NCI-H345 treated with DMSO at 0.1 percent for 48 hours (cell line): Measurements from ENCODE around the gene GIMAP5.

ENCODE experiments used
- DNase-seq: peaks from one replicate; lab custom pipeline; 2025; ENCODE audit not compliant: unreplicated experiment; lab: John Stamatoyannopoulos, UW

The GIMAP5 gene

DNA sequence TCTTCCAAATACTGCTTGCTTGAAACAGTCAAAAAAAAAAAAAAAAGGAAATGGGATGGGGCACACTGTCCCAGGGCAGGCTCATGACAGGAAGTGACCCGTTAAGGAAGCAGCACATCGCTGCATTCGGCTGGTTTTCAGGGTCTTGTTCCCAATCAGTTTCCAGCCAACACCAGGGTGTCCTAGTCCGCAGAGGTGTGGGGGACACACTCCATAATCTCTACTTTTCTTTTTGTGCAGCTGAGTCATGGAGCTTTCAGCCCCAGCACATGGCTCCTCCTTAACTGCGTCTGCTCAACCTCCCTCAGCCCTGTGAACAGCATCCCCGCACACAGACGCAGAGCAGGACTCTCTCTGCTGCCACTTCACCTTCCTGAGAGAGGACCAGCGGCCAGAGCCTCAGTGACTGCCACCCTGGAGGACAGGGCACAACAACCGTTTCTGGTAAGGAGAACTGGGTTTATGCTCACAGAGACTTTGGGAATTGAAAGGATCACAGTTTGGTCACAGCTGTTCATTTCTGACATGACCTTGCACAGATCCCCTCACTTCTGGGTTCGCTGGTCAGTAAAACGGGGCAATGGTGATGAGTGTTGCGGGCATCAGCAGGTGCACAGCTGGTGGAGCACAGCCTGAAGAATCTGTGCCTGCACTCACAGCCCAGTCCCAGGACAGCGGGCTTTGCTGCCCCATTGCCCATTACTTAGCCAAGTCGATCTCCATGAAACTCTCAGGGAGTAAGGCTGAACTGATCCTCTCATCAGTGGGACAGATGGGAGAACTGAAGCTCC is at the start of gene GIMAP5:
GIMAP5 (plus strand) TSS at position 154 of the 791 bp plus-strand sequence. CDS start 3,467 bp downstream, outside the sequence.
- DNase-seq = no peak

DNA sequence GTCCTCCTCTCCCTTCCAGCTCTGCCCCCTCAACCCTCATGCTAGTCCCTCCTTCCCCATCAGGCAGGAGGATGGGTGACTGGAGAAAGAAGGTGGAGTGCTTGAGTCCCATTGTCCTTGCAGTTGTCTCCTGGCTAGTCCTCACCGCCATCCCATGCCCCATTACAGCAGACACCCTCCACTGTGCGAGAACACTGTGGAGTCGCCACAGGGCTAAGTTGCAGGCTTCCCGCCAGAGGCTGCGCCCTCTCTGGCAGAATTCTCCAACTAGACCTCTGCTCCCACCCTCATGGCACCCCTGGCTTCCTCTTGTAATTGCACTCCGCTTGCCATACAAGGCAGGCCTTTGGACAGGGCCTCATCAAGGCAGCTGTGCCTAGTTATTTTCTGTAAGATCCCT is 48.6 kb upstream of the GIMAP5 start:
- DNase-seq = no peak

DNA sequence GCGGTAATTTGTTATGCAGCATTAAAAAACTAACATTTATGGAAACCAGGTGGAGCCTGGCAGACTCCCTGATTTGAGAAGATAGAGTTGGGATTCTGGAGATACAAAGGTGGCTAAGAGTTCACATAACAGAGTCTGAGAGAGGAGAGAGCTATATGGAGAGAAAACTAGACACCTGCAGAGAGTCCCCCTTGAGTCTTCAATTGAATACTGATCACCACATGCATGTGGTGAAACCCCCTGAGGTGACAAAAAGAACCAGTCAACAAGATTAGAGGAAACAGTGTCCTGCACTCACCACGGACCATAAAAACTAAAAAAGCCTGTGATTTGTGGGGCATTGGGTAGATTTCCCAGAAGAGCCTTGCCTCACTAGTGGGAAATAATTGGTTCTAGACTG is 41.6 kb upstream of the GIMAP5 start:
- DNase-seq = peak; percentile 51

DNA sequence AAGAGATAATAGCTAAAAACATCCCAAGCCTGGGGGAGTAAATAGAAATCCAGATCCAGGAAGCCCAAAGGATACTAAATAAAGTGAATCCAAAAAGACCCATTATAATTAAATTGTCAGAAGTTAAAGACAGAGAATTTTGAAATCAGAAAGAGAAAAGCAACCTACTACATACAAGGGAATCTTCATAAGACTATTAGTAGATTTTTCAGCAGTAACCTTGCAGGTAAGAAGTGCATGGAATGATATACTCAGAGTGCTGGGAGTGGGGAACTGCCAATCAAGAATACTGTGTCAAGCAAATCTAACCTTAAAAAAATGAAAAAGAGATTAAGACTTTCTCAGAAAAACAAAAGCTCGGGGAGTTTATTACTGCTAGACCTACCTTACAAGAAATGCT is 34.0 kb upstream of the GIMAP5 start:
- no peak for DNase-seq

DNA sequence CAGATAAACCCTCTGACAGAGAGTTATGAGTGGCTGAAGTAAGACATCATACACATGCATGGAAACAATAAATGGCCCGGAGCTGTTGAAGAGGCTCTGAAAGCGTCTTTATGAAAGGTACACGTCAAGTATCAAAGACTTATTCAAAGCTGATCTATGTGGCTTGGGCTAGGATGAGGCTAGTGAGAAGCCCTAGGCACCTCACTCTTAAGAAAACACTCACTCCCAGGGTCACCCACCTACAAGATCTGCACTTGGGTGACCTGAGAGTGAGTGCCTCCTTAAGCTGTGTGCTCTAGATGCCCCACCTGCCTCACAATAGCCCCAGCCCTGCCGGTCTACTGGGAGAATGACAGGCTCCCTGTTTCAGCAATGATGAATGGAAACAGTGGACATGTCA is 21.9 kb upstream of the GIMAP5 start:
- DNase-seq = no peak

DNA sequence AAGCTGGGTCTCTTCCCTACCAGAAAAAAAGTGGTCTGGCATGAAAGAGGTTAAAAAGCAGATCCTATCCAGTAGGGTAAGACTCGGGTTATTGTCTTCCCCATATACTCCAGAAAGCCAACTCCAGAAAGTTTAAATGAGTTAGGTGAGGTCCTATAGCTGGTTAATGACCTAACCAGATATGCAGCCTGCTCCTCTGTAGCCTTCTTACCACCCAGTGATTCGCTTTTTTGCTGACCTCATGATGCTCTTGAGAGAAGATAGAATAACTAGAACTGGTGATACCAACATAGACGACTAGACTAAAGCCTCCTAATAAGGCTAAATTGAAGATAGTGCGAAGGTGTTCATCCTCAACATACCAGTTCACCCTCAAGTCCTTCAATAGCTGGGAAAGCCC is 21.5 kb upstream of the GIMAP5 start:
- no peak for DNase-seq

DNA sequence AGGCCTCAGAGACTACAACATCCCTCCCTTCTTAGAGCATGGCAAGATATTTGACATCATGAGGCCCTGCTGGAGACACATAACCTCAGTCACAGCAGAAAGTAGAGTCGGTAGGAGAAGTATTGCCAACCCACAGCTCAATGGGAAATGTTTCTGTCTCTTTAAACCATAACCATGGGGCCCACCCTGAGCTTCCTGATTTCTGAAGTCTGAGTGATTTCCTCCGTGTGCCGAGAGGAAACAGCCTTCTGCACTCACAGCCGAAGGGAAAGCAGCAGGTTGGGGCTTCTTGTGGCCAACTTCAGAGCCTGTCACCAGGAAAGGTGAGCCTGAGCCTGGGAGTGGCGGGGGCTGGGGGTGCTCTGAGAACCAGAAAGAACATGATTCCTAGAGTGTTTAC is 20.9 kb upstream of the GIMAP5 start, which contains the start of gene GIMAP1:
GIMAP1 (plus strand) TSS at position 246 of the 400 bp plus-strand sequence. CDS start 2,435 bp downstream, outside the sequence.
- DNase-seq = no peak

DNA sequence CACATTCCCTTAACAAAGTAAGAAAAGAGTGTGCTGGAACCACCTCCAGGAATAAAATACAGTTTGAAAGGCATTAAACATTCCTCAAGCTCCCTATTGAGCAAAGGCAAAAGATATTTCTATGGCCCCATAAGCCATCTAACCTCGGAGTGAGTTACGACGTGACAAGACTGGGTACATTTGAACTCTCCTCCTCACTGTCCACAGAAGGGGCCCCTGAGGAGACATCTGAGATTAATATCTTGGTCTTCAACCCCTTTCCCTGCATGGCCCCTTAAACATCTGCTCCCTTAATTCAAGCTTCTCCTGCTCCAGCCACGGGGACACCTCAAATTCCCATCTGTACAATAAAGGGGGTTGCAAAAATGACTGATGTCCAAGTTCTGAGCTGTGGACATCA is 20.3 kb upstream of the GIMAP5 start:
- no peak for DNase-seq

DNA sequence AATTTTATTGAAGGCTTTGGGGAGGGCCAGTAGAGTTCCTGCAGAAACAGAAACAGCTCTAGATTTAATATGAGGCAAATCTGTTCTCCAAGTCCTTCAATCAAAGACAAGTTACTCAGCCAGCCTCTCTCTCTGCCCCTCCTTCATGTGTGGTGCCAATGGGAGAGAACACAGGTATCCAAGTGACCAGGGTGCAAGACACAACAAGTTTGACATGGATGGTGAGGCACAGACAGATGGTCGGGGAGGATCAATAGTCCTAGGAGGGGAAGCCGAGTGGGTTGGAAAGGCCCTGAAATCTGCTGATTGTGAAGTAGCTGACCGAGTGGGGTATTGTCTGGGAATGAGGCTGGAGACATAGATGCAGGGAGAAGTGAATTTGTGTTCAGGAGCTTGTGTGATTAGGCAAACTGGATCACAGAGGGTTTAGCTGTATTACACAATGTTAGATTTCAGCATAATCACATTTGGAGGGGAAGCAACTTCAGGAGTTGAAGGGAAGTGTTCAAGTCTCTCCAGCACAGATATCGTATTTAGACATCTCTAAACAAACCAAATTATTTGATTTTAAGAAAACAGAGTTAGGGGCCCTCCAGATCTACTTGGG is 19.3 kb upstream of the GIMAP5 start:
- no peak for DNase-seq

DNA sequence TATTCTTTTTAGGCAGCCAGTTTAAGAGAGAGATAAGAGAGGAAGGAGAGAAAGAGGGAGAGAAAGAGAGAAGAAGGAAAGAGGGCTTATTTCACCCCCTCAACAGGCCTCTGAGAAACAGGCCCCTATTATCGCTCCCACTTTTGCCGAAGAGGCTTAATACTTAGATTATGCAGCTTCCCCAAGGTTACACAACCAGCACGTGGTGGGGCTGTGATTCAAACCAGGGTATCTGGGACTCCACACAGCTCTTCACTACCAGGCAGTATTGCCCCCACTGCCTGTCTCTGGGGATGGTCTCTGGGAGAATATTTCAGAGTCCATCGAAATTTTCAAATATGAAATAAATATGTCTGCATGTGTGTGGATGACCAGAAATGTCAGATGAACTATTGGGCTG is 17.8 kb upstream of the GIMAP5 start:
- DNase-seq = no peak

DNA sequence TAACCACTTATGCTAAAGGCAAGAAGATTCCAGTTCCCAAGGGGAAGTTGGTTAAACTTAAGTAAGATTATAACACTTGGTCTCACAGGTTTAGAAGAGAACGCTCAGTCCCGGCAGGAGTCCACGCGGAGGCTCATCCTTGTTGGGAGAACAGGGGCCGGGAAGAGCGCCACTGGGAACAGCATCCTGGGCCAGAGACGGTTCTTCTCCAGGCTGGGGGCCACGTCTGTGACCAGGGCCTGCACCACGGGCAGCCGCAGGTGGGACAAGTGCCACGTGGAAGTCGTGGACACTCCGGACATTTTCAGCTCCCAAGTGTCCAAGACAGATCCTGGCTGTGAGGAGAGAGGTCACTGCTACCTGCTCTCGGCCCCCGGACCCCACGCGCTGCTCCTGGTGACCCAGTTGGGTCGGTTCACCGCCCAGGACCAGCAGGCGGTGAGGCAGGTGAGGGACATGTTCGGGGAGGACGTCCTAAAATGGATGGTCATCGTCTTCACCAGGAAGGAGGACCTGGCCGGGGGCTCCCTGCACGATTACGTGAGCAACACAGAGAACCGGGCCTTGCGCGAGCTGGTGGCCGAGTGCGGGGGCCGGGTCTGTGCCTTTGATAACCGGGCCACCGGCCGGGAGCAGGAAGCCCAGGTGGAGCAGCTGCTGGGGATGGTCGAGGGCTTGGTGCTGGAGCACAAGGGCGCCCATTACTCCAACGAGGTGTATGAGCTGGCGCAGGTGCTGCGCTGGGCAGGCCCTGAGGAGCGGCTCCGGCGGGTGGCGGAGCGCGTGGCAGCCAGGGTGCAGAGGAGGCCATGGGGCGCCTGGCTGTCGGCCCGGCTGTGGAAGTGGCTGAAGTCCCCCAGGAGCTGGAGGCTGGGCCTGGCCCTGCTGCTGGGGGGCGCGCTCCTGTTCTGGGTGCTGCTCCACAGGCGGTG is 17.0 kb upstream of the GIMAP5 start:
- no peak for DNase-seq

DNA sequence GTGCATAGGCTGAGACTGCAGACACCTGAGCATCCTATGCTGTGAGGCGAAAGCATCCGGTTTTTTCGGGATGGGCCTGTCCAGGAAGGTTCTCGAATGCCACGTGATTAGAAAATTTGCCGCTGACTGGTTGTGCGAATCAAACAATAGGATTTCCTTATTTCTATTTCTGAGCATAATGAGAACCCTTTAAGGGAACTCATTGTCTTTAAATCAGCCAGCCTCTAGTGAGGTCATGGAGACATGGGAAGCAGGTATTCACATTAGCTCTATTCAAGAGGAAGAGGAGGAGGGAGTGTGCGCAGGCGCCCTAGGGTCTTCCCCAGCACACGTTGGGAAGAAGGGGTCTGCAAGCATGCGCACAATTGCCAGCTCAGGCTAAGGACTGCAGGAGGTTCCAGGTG is 15.2 kb upstream of the GIMAP5 start:
- no peak for DNase-seq

DNA sequence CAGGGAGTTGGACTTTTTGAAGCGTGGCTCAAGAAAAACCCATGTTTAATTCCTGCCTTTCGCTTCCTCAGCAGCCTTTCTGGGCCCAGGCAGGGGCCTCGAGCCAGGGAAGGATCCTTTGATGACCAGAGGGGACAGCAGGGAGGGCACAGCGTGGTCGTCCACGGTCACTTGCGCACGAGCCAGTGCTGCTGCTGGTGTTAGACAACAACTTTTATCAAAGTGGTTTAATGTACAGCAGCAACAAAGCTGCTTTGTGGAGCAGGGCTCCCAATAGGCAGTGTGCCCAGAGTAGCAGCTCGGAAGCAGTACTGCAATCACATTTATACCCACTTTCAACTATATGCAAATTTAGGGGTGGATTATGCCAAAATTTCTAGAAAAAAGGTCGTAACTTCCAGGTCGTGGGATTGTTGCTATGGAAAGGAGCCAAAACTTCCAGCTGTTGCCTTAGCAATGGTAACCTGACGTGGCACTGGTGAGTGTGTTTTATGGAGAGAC is 14.7 kb upstream of the GIMAP5 start:
- DNase-seq = no peak

DNA sequence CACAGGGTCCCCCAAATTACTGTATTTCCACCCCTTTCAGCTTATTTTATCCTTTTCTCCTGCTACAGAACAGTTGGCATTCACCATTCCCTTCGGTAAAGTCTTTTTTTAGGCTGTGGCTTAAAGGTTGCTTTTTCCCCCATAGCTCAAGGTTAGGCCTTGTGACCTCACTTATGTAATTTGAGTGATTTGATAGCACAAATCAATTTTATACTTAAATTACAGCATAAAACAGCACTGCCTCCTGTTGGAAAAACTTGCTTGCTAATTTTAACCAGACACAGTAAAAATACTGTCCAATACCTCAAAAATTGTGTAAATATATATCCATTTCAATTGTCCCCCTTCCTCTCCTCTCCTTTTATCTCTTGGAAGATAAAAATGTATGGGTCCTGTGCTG is 13.8 kb upstream of the GIMAP5 start:
- no peak for DNase-seq

DNA sequence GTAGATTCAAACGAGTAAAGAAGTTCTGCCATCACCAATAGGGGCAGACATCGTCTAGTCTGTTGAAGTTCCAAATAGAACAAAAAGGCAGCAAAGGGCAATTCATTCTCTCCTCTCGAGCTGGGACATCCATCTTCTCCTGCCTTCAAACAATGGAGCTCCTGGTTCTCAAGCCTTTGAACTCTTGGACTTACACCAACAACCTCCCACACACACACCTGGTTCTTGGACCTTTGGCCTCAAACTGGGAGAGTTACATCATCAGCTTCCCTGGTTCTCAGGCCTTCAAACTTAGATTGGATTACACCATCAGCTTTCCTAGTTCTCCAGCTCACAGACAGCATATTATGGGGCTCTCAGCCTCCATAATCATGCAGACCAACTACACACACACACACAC is 9.8 kb upstream of the GIMAP5 start:
- DNase-seq = no peak

DNA sequence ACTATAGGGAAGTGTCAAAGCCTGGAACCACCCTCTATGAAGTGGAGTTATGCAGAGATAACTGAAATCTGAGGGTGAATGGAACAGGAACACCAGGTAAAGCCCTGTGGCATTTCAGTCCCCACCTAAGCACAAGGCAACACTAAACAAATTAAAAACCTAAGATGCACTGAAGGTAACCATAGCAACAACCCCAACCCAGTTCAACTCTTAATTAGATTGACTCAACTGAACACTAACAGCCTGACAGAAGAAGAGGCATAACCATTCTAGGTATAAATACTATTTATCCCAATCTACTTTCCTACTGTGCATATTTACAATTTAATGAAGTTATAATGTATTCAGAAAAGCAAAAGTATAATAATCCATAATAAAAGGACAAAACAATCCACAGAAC is 9.2 kb upstream of the GIMAP5 start:
- DNase-seq = no peak

DNA sequence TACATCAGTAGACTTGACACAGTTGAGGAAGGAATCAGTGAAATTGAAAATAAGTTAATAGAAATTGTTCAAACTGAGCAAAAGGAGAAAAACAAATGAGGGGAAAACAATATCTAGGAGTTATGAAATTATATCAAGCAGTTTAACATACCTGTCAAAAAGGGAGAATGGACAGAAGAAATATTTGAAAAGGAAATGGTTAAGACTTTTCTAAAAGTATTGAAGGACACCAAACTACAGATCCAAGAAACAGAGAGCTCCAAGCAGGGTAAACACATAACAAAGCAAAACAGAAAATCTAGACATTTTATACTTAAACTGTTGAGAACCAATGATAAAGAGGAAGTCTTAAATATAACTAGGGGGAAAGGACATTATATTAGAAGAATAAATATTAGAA is 8.6 kb upstream of the GIMAP5 start:
- DNase-seq = no peak

DNA sequence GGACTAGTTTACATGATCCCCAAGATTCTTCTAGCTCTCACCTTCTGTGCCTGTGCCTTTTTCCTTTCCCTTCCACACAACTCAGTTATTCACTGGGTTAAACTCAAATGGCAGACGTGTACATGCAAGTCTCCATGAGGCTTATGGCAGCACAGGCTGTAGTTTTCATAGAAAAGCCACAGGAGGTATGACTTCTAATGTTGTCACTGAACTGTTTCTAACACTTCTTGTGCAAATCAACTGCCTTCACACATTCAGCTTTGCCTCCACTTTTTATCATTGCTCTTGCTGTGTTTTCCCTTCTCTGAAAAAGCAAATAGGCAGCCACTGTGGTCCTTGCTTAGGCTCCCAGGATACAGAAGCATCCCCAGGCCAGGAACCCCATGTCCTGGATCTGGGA is 5.3 kb upstream of the GIMAP5 start:
- no peak for DNase-seq

DNA sequence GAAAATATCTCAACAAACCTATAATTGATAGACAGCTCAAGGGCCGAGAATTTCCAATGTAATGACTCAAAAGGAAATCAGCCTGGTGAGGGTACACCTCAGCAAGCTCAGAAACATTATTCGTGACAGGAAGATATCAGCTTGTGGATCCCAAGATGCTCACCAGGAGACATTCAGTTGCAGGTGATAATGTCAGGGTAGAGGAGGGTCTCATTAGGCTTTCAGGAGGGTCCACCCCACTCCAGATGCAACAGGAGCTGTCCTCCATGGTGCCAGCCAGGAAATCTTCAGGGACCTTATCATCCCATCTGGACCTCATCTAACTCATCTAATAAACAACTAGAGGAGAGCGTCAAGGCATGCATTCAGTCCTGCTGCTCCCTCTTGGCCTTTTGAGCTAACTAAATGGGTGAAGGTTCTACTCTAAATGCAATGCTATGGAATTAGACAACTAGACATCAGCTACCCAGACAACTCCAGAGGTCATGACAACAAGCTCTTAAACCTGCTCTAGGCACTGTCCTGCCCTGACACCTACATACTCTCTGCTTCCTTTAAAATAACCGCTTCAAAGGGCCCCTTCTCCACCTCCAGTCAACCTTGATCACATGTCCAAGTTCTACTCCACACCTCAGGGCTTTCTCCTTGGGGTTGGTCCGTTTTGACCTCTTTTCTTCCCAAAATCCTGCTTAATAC is 4.3 kb upstream of the GIMAP5 start:
- DNase-seq = no peak

DNA sequence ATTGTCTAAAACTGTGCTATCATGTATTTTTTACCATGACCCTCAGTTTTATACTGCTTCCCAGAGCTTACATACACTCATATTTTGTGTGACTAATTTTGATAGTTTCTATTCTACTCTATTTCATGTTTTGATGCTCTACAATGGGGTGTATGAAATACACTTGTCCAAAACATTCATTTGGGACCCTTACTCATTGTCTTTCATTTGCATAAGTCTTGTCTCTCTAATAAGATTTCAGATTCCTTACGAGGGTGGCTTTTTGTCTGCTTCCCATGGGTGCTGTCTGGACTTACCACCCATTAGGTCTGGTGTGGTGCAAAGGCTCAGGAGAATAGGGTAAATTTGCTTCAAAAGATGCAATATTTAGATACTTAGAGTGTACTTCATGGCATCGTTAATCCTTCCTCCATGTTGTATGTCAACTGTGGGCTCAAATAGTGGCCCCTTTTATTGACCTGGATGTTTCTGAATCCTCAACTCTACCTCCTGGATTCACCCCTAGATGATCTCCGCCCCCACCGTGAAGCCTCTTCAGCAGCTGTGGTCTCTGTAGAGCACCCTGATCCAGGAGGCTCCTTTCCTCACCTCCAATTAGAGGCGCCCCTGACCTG is 3.6 kb upstream of the GIMAP5 start:
- DNase-seq = no peak
